ENCODE measurements around the gene ERBB2.

DNA sequence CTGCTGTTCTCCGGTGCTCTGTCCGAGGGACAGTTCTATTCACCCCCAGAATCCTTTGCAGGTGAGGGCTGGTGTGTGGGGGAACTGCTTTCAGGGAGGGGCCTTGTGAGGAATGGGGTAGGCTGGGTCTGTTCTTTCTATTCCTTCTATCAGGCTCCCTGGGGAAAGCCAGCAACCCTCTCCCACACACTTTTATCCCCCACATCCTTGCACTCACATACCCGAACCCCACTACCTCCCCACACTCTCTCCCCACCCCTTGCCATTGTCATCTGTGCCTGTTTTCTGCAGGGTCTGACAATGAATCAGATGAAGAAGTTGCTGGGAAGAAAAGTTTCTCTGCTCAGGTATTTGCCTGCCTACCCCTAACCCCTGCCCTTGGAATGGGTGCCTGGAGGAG lies 41.1 kb upstream of the ERBB2 start:
- TF ChIP-seq EZH2 (IDR thresholded peaks at IDR 0.05) (no peak), POLR2AphosphoS5 (IDR thresholded peaks at IDR 0.05; ENCODE audit: borderline replicate concordance, low read depth, low read length) (no peak), FOXP2 (optimal IDR thresholded peaks at IDR 0.05; ENCODE audit: control extremely low read depth, extremely low read length, insufficient read depth) (no peak)
